CD4-positive, CD25-positive, alpha-beta regulatory T cell (primary cell): ENCODE results near the gene GBE1. TPM values are rescaled to one million over a fixed set of nuclear protein-coding genes. Genes with fewer than 3 reads are reported as not detected.

Experiments used
- ATAC-seq, 2 donors: fragments of 150-1000 bp; cut with Tn5 transposase; one replicate each; pipeline ENCODE4 v1.10.0; 2021; ENCODE audit warnings: low read depth in 2 of 2, moderate number of reproducible peaks in 2 of 2, moderate library complexity in 1 of 2
- DNase-seq, 3 donors: peaks; one replicate each; pipeline versions ENCODE4 v3.0.0 to v3.0.0-alpha.2; 2012 to 2022; ENCODE audit warnings: mixed read lengths in 1 of 3
- H3K27ac ChIP-seq: one replicate; pipeline ENCODE4 v1.7.0; 2013; ENCODE audit warnings: mild to moderate bottlenecking, low read length; ENCODE audit not compliant: insufficient read depth, poor library complexity, severe bottlenecking
- H3K27me3 ChIP-seq: one replicate; pipeline ENCODE4 v1.7.0; 2013; ENCODE audit warnings: low read length; ENCODE audit not compliant: control insufficient read depth, insufficient read depth
- H3K36me3 ChIP-seq: one replicate; pipeline ENCODE4 v1.7.0; 2013; ENCODE audit warnings: mild to moderate bottlenecking, low read length, moderate library complexity; ENCODE audit not compliant: control insufficient read depth, insufficient read depth
- H3K4me1 ChIP-seq: 2 replicates; pipeline ENCODE4 v1.7.0; 2013; ENCODE audit warnings: mild to moderate bottlenecking, low read length; ENCODE audit not compliant: insufficient read depth, control insufficient read depth, poor library complexity, severe bottlenecking
- H3K4me3 ChIP-seq: one replicate; pipeline ENCODE4 v1.7.0; 2013; ENCODE audit warnings: low read depth, mild to moderate bottlenecking, low read length, moderate library complexity
- H3K9me3 ChIP-seq, 2 experiments: 1 replicate in 1 of 2; 2 replicates in 1 of 2; pipeline ENCODE4 v1.7.0; 2013; ENCODE audit warnings: low read length in 2 of 2, mild to moderate bottlenecking in 1 of 2, moderate library complexity in 1 of 2; ENCODE audit not compliant: control insufficient read depth in 2 of 2
- H3K27ac Mint-ChIP-seq, 3 donors: one replicate each; pipeline ENCODE4 v1.8.0; 2020 to 2022; ENCODE audit warnings: mild to moderate bottlenecking in 3 of 3, mixed read lengths in 3 of 3, moderate library complexity in 2 of 3
- H3K27me3 Mint-ChIP-seq: one replicate; pipeline ENCODE4 v1.8.0; 2022; ENCODE audit warnings: mild to moderate bottlenecking, mixed read lengths
- H3K36me3 Mint-ChIP-seq: one replicate; pipeline ENCODE4 v1.8.0; 2020; ENCODE audit warnings: mixed read lengths
- H3K4me1 Mint-ChIP-seq, 4 donors: one replicate each; pipeline ENCODE4 v1.8.0; 2020 to 2022; ENCODE audit warnings: mixed read lengths in 4 of 4, mild to moderate bottlenecking in 1 of 4
- H3K4me3 Mint-ChIP-seq, 4 donors: one replicate each; pipeline ENCODE4 v1.8.0; 2020 to 2022; ENCODE audit warnings: mild to moderate bottlenecking in 4 of 4, mixed read lengths in 4 of 4, moderate library complexity in 3 of 4
- H3K9me3 Mint-ChIP-seq, 7 donors: one replicate each; pipeline ENCODE4 v1.8.0; 2020 to 2022; ENCODE audit warnings: mixed read lengths in 7 of 7, mild to moderate bottlenecking in 3 of 7, moderate library complexity in 2 of 7
- polyA plus RNA-seq, 4 donors: library from polyadenylated mRNA; unstranded; fragments of 300-500 nt; fragmentation: Illumina TruSeq; gene quantifications; one replicate each; pipeline ENCODE4 v1.2.3, GENCODE V29; 2021
- total RNA-seq: library from RNA; stranded (reverse); gene quantifications from one replicate; pipeline ENCODE4 v1.2.3, GENCODE V29; 2022

GBE1 gene
- total and polyA plus RNA-seq, 5 donors from 2014 or later, result 5.2 to 9.7 (median 8.6) TPM

GRCh38 chr3:81465510-81466200 is 295.8 kb downstream of the GBE1 start:
- no peak overlapping the region for H3K27ac Mint-ChIP-seq
- no peaks in the 10 kb centered on the region for H3K4me1 Mint-ChIP-seq
- H3K27ac ChIP-seq, result no peak overlapping the region
- H3K4me3 Mint-ChIP-seq, result no peak overlapping the region
- ATAC-seq (no peak), DNase-seq (no peak)
- no peaks in the 10 kb centered on the region for H3K9me3 ChIP-seq
- H3K4me1 ChIP-seq, result no peaks in the 10 kb centered on the region
- peaks cover 0 to 3% (median 0%) of the 10 kb centered on the region in 7 donors for H3K9me3 Mint-ChIP-seq
- no peaks in the 10 kb centered on the region for H3K27me3 Mint-ChIP-seq
- H3K4me3 ChIP-seq, result no peak overlapping the region
- no peaks in the 10 kb centered on the region for H3K36me3 Mint-ChIP-seq
- H3K27me3 ChIP-seq, result no peaks in the 10 kb centered on the region
- H3K36me3 ChIP-seq, result no peaks in the 10 kb centered on the region

DNA sequence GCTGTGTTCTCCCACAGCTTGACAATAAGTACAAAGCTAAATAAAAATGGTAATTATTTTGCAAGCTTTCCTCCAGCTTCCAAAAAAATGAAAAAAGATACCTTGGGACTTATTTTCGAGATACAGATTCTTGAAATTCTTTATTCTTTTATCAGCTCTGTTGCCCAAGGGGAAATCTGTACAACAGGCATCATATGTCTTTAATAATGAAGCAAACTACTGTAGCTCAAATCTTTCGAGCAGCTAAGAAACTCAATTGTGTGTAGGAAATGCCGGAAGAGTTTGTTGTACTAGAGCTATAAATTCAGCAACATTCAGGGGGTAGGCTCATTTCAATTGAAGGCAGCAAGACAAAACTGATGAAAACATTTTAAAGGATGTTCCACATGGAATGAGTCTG is 297.7 kb downstream of the GBE1 start:
- H3K36me3 Mint-ChIP-seq, result no peaks in the 10 kb centered on the region
- ATAC-seq (no peak), DNase-seq (no peak)
- H3K27me3 Mint-ChIP-seq, result no peaks in the 10 kb centered on the region
- H3K4me3 Mint-ChIP-seq, result no peak overlapping the region
- H3K4me3 ChIP-seq, result no peak overlapping the region
- no peak overlapping the region for H3K27ac ChIP-seq
- peaks cover 0 to 3% (median 0%) of the 10 kb centered on the region in 7 donors for H3K9me3 Mint-ChIP-seq
- H3K27me3 ChIP-seq, result no peaks in the 10 kb centered on the region
- H3K4me1 ChIP-seq, result no peaks in the 10 kb centered on the region
- no peak overlapping the region for H3K27ac Mint-ChIP-seq
- no peaks in the 10 kb centered on the region for H3K4me1 Mint-ChIP-seq
- no peaks in the 10 kb centered on the region for H3K36me3 ChIP-seq
- H3K9me3 ChIP-seq, result no peaks in the 10 kb centered on the region

- DNase-seq, result no peak
- Histone ChIP-seq H3K4me1 (no peaks in the 10 kb centered on the region), H3K27ac (no peak overlapping the region), H3K9me3 (no peaks in the 10 kb centered on the region), H3K4me3 (no peak overlapping the region), H3K36me3 (no peaks in the 10 kb centered on the region), H3K27me3 (no peaks in the 10 kb centered on the region)
- no peaks in the 10 kb centered on the region for H3K36me3 Mint-ChIP-seq
- H3K9me3 Mint-ChIP-seq, result peaks cover 0 to 3% (median 0%) of the 10 kb centered on the region in 7 donors
- ATAC-seq, result no peak
- H3K27ac Mint-ChIP-seq, result no peak overlapping the region
- H3K4me1 Mint-ChIP-seq, result no peaks in the 10 kb centered on the region
- H3K4me3 Mint-ChIP-seq, result no peak overlapping the region
- H3K27me3 Mint-ChIP-seq, result no peaks in the 10 kb centered on the region
These were observed 298.5 kb downstream of the GBE1 start for GRCh38 chr3:81462921-81463320.

- no peak overlapping the region for H3K27ac Mint-ChIP-seq
- H3K27me3 Mint-ChIP-seq, result no peaks in the 10 kb centered on the region
- H3K36me3 ChIP-seq, result no peaks in the 10 kb centered on the region
- no peak overlapping the region for H3K4me3 ChIP-seq
- no peak overlapping the region for H3K27ac ChIP-seq
- H3K4me1 ChIP-seq, result no peaks in the 10 kb centered on the region
- H3K27me3 ChIP-seq, result no peaks in the 10 kb centered on the region
- peaks cover 0 to 4% (median 0%) of the 10 kb centered on the region in 7 donors for H3K9me3 Mint-ChIP-seq
- no peak for DNase-seq
- H3K4me3 Mint-ChIP-seq, result no peak overlapping the region
- H3K9me3 ChIP-seq, result no peaks in the 10 kb centered on the region
- no peaks in the 10 kb centered on the region for H3K36me3 Mint-ChIP-seq
- H3K4me1 Mint-ChIP-seq, result no peaks in the 10 kb centered on the region
- no peak for ATAC-seq
These were observed 301.7 kb downstream of the GBE1 start for GRCh38 chr3:81459733-81460132.

- no peak overlapping the region for H3K4me3 ChIP-seq
- DNase-seq, result no peak
- Mint-ChIP-seq H3K27ac (no peak overlapping the region), H3K4me3 (no peak overlapping the region), H3K4me1 (no peaks in the 10 kb centered on the region), H3K9me3 (peaks cover 0 to 3% (median 0%) of the 10 kb centered on the region in 7 donors), H3K36me3 (no peaks in the 10 kb centered on the region), H3K27me3 (no peaks in the 10 kb centered on the region)
- no peaks in the 10 kb centered on the region for H3K27me3 ChIP-seq
- no peaks in the 10 kb centered on the region for H3K36me3 ChIP-seq
- H3K4me1 ChIP-seq, result no peaks in the 10 kb centered on the region
- no peaks in the 10 kb centered on the region for H3K9me3 ChIP-seq
- ATAC-seq, result no peak
- H3K27ac ChIP-seq, result no peak overlapping the region
These were observed 309.0 kb downstream of the GBE1 start for GRCh38 chr3:81452418-81452817.

DNA sequence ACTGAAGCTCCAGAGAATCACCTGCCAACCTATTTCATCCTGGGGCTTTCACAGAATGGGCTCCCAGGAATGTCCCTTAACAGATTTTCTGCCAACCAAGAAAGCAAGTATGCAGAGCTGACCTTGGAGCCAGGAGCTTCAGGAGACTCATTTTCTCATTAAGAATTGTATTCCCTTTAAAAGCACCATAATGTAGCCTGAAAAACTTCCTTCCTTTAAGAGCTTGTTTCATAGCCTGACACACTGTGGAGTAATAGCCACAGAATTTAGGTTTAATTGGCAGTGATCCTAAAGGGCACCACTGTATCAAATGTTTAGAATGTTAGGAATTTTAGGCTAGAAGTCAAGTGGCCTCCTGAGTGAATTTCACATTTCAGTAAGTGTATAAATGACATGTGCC is 309.8 kb downstream of the GBE1 start:
- Mint-ChIP-seq H3K9me3 (peaks cover 0 to 3% (median 0%) of the 10 kb centered on the region in 7 donors), H3K36me3 (no peaks in the 10 kb centered on the region), H3K27me3 (no peaks in the 10 kb centered on the region), H3K4me1 (no peaks in the 10 kb centered on the region), H3K27ac (no peak overlapping the region), H3K4me3 (no peak overlapping the region)
- Histone ChIP-seq H3K9me3 (no peaks in the 10 kb centered on the region), H3K27ac (no peak overlapping the region), H3K36me3 (no peaks in the 10 kb centered on the region), H3K4me1 (no peaks in the 10 kb centered on the region), H3K4me3 (no peak overlapping the region), H3K27me3 (no peaks in the 10 kb centered on the region)
- no peak for DNase-seq
- no peak for ATAC-seq

DNA sequence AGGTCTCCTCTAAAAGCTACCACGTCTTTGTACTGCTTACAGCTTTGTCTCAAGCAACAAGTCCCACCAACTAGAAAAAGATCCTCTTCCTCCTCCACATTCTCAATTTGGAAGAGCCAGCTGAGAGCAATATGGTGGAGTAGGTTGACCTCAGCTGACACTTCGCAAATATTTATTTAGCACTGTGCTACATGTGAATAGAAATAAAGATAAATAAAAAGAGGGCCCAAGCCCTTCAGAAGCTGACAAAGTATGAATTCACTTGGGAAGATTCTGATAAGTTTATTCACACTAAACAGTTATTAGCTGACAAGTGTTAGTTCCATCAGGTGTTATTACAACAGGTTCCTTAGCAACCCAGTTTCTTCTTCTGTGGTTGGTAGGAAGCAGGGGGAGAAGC is 310.3 kb downstream of the GBE1 start:
- peaks cover 0 to 3% (median 0%) of the 10 kb centered on the region in 7 donors for H3K9me3 Mint-ChIP-seq
- ATAC-seq, result no peak

DNA sequence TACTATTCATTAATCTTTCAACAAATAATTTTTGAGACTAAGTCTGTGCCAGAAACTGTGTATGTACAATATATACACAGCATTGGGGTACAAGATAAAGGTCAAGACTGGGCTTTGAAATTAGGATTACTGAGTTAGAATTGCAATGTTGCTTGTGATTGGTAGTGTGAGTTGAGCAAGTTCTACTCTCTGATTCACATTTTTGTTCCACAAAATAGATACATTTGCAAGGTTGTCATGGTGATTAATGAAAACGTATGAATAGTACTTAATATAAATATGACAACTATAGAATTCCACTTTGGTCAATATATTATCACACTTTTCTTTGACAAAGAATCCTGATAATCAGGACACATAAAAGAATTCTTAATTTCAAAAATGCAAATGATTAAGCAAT is 314.6 kb downstream of the GBE1 start:
- Mint-ChIP-seq H3K4me1 (no peaks in the 10 kb centered on the region), H3K27me3 (no peaks in the 10 kb centered on the region), H3K27ac (no peak overlapping the region), H3K4me3 (no peak overlapping the region), H3K9me3 (peaks cover 0 to 6% (median 2%) of the 10 kb centered on the region in 7 donors), H3K36me3 (no peaks in the 10 kb centered on the region)
- Histone ChIP-seq H3K27ac (no peak overlapping the region), H3K27me3 (no peaks in the 10 kb centered on the region), H3K4me3 (no peak overlapping the region), H3K36me3 (no peaks in the 10 kb centered on the region), H3K4me1 (no peaks in the 10 kb centered on the region), H3K9me3 (no peaks in the 10 kb centered on the region)
- ATAC-seq, result no peak
- DNase-seq, result no peak

More for the DNA sequence above, 310.3 kb downstream of the GBE1 start:
- Histone ChIP-seq H3K27me3 (no peaks in the 10 kb centered on the region), H3K4me3 (no peak overlapping the region), H3K36me3 (no peaks in the 10 kb centered on the region), H3K27ac (no peak overlapping the region), H3K4me1 (no peaks in the 10 kb centered on the region), H3K9me3 (no peaks in the 10 kb centered on the region)
- Mint-ChIP-seq H3K36me3 (no peaks in the 10 kb centered on the region), H3K27ac (no peak overlapping the region), H3K4me3 (no peak overlapping the region), H3K27me3 (no peaks in the 10 kb centered on the region), H3K4me1 (no peaks in the 10 kb centered on the region)
- DNase-seq, result no peak
